ENCODE measurements around the gene SETBP1.

- TF ChIP-seq, protein P1, sequence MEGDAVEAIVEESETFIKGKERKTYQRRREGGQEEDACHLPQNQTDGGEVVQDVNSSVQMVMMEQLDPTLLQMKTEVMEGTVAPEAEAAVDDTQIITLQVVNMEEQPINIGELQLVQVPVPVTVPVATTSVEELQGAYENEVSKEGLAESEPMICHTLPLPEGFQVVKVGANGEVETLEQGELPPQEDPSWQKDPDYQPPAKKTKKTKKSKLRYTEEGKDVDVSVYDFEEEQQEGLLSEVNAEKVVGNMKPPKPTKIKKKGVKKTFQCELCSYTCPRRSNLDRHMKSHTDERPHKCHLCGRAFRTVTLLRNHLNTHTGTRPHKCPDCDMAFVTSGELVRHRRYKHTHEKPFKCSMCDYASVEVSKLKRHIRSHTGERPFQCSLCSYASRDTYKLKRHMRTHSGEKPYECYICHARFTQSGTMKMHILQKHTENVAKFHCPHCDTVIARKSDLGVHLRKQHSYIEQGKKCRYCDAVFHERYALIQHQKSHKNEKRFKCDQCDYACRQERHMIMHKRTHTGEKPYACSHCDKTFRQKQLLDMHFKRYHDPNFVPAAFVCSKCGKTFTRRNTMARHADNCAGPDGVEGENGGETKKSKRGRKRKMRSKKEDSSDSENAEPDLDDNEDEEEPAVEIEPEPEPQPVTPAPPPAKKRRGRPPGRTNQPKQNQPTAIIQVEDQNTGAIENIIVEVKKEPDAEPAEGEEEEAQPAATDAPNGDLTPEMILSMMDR (IDR thresholded peaks at IDR 0.05; ENCODE audit: low read depth, low read length, poor library complexity, severe bottlenecking): no peak
- TF ChIP-seq EZH2phosphoT487 (IDR thresholded peaks at IDR 0.05; ENCODE audit: borderline replicate concordance, low read length): no peak
Measured at GRCh38 chr18:45112682-45113081, 432.0 kb downstream of the SETBP1 start.
